GM23338 (cell line): Measurements from ENCODE around the gene MTPN. TPM values are rescaled to one million over a fixed set of nuclear protein-coding genes. Genes with fewer than 3 reads are reported as not detected.

Source experiments
- ATAC-seq: fragments of 200-7000 bp; cut with Tn5 transposase; 3 replicates; pipeline ENCODE4 v1.9.1; 2020
- DNase-seq: peaks from one replicate; pipeline ENCODE4 v3.0.0-alpha.2; 2015; ENCODE audit warnings: low spot score
- H2AFZ ChIP-seq: fragments of 200-600 bp; sonication (generic); 2 replicates; pipeline ENCODE4 v1.8.0; 2016; ENCODE audit warnings: antibody characterized with exemption, mild to moderate bottlenecking, moderate library complexity
- H3F3A ChIP-seq: fragments of 200-600 bp; sonication (generic); replicated peaks from 2 replicates; pipeline ENCODE4 v1.8.0; 2017; ENCODE audit warnings: antibody characterized with exemption, mixed run types, low read depth
- H3K27ac ChIP-seq: fragments of 200-600 bp; sonication (generic); 2 replicates; pipeline ENCODE4 v1.6.1; 2016; ENCODE audit warnings: low read depth
- H3K27me3 ChIP-seq: fragments of 200-600 bp; sonication (generic); 2 replicates; pipeline ENCODE4 v1.8.0; 2016; ENCODE audit warnings: mild to moderate bottlenecking, mixed run types, moderate library complexity; ENCODE audit not compliant: insufficient read depth
- H3K36me3 ChIP-seq: fragments of 200-600 bp; sonication (generic); 2 replicates; pipeline ENCODE4 v1.8.0; 2016; ENCODE audit warnings: mild to moderate bottlenecking; ENCODE audit not compliant: insufficient read depth
- H3K4me1 ChIP-seq: fragments of 200-600 bp; sonication (generic); 2 replicates; pipeline ENCODE4 v1.8.0; 2016; ENCODE audit warnings: mild to moderate bottlenecking, moderate library complexity; ENCODE audit not compliant: insufficient read depth
- H3K4me2 ChIP-seq: fragments of 200-600 bp; sonication (generic); 2 replicates; pipeline ENCODE4 v1.7.1; 2017; ENCODE audit warnings: mixed run types
- H3K4me3 ChIP-seq: fragments of 200-600 bp; sonication (generic); 2 replicates; pipeline ENCODE4 v1.6.1; 2016; ENCODE audit warnings: mixed run types
- H3K79me2 ChIP-seq: fragments of 200-600 bp; sonication (generic); replicated peaks from 2 replicates; pipeline ENCODE4 v1.8.0; 2017; ENCODE audit warnings: mild to moderate bottlenecking; ENCODE audit not compliant: insufficient read depth
- H3K9me2 ChIP-seq: fragments of 200-600 bp; sonication (generic); 2 replicates; pipeline ENCODE4 v1.8.0; 2017; ENCODE audit not compliant: insufficient read depth
- H4K20me1 ChIP-seq: fragments of 200-600 bp; sonication (generic); replicated peaks from 2 replicates; pipeline ENCODE4 v1.8.0; 2017; ENCODE audit warnings: mild to moderate bottlenecking; ENCODE audit not compliant: insufficient read depth
- H3K27ac Mint-ChIP-seq: 2 replicates; pipeline ENCODE4 v1.8.0; 2020; ENCODE audit warnings: inconsistent platforms, mild to moderate bottlenecking, moderate library complexity, mixed read lengths
- H3K27me3 Mint-ChIP-seq: 3 replicates; pipeline ENCODE4 v1.8.0; 2022; ENCODE audit warnings: low read depth, mild to moderate bottlenecking, moderate library complexity, mixed read lengths, inconsistent platforms; ENCODE audit not compliant: insufficient read depth, poor library complexity
- H3K36me3 Mint-ChIP-seq: 3 replicates; pipeline ENCODE4 v1.8.0; 2021; ENCODE audit warnings: low read depth, mild to moderate bottlenecking, inconsistent platforms, moderate library complexity, mixed read lengths
- H3K4me1 Mint-ChIP-seq: 3 replicates; pipeline ENCODE4 v1.8.0; 2020; ENCODE audit warnings: mild to moderate bottlenecking, inconsistent platforms, mixed read lengths
- H3K4me3 Mint-ChIP-seq: 3 replicates; pipeline ENCODE4 v1.8.0; 2021; ENCODE audit warnings: moderate library complexity, mild to moderate bottlenecking, inconsistent platforms, mixed read lengths
- H3K9me3 Mint-ChIP-seq: 3 replicates; pipeline ENCODE4 v1.8.0; 2020; ENCODE audit warnings: moderate library complexity, mild to moderate bottlenecking, inconsistent platforms, mixed read lengths
- CREB1 ChIP-seq: fragments of 250-450 bp; sonication (Bioruptor Pico); IDR thresholded peaks from 2 replicates; pipeline ENCODE4 v1.5.0; 2020; ENCODE audit warnings: low read depth, mild to moderate bottlenecking, moderate library complexity
- EZH2 ChIP-seq: fragments of 200-600 bp; sonication (generic); IDR thresholded peaks from one replicate; pipeline ENCODE4 v1.8.0; 2017; ENCODE audit warnings: antibody characterized with exemption, mild to moderate bottlenecking, low read depth; ENCODE audit not compliant: unreplicated experiment
- EZH2phosphoT487 ChIP-seq: fragments of 200-600 bp; sonication (generic); IDR thresholded peaks from one replicate; pipeline ENCODE4 v1.8.1; 2018; ENCODE audit warnings: antibody characterized with exemption; ENCODE audit not compliant: unreplicated experiment
- JUNB ChIP-seq: IDR thresholded peaks from one replicate; pipeline ENCODE4 v1.6.1; 2016; ENCODE audit warnings: antibody characterized with exemption; ENCODE audit not compliant: unreplicated experiment
- NANOG ChIP-seq: IDR thresholded peaks from 2 replicates; pipeline ENCODE4 v1.6.1; 2016; ENCODE audit warnings: antibody characterized with exemption, borderline replicate concordance
- POLR2AphosphoS5 ChIP-seq: IDR thresholded peaks from 2 replicates; pipeline ENCODE4 v1.6.1; 2016; ENCODE audit warnings: antibody characterized with exemption, low read depth
- STAT1 ChIP-seq: IDR thresholded peaks from one replicate; pipeline ENCODE4 v1.6.1; 2016; ENCODE audit warnings: antibody characterized with exemption; ENCODE audit not compliant: unreplicated experiment
- ZNF114 ChIP-seq: fragments of 250-450 bp; sonication (Bioruptor Pico); IDR thresholded peaks from 2 replicates; pipeline ENCODE4 v1.5.0; 2020; ENCODE audit warnings: mild to moderate bottlenecking, moderate library complexity
- ZNF331 ChIP-seq: fragments of 250-450 bp; sonication (Bioruptor Pico); IDR thresholded peaks from 2 replicates; pipeline ENCODE4 v1.5.0; 2020; ENCODE audit warnings: low read depth, mild to moderate bottlenecking, moderate library complexity
- polyA plus RNA-seq: library from polyadenylated mRNA; unstranded; fragments of >200 nt; fragmentation: Nextera tagmentation; extraction: Ambion mirVana; gene quantifications from 2 replicates; pipeline ENCODE4 v1.2.1, GENCODE V29; 2016
- total RNA-seq: library from RNA; depleted of rRNA; stranded (reverse); fragments of >200 nt; shearing (Covaris generic); gene quantifications from 2 replicates; pipeline ENCODE4 v1.2.3, GENCODE V29; 2014
- TF ChIP-seq, protein P1 (sequence below): IDR thresholded peaks from one replicate; pipeline ENCODE4 v1.6.1; 2018; ENCODE audit warnings: antibody characterized with exemption; ENCODE audit not compliant: unreplicated experiment
- TF ChIP-seq, protein P2 (sequence below): IDR thresholded peaks from 2 replicates; pipeline ENCODE4 v1.6.1; 2016; ENCODE audit warnings: antibody characterized with exemption

Gene MTPN
- total and polyA plus RNA-seq, 2 experiments from 2014 or later: 87.7 to 90.3 TPM

DNA sequence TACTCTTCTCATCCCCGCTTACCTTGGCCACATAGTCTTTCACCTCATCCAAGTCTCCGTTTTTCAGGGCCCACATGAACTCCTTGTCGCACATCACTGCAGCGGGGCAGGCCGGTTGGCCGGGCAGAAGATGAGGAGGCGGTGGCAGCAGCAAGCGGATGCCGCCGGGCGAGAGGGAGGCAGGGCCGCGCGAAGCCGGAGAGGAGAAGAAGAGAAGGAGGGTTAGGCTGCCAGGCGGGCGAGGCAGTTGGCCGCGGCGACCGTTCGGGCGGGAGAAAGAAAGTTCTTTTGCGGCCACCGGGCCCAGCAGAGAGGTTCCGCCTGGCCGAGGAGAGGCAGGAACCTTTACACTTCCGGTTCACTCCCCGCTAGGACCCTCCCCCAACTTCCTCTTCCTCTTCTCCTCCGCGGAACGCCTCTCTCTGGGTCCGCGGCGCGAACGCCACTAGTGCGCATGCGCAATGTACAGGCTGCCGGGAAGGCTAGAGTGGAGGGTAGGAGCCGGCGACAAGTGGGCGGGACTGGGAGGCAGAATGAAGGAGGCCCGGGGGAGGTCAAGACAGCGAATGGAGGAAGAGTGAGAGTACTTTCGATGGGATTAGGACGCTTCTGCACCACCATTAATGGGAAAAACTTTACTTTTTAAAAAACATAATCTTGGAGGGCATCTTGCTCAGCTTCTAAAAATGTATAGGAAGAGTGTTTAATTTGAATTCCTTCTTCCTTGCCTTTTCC lies at the start of gene MTPN (continued):
- TF ChIP-seq ZNF331 (CRISPR knock-in tag): no peak

DNA sequence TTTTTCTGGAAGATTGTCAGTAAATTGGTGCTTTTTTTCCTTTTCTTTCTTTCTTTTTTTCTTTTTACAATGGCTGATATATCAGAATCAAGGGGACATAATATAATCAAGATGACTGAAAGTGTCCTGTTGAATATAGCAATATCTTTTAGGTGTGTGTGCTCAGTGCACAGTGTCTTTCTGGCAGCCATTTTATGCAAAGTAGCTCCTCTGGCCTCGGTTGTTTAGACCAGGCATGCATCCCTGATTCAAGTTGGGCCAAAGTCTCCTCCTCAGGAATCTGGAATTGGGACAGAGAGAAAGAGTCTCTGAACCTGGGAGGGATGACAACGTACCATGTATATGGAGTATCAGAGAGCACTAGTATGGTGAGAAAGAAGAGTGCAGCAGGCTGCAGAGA lies 49.0 kb upstream of the MTPN start:
- H3K27me3 Mint-ChIP-seq: peaks cover 2% of the 10 kb centered on the region
- ATAC-seq (no peak), DNase-seq (no peak)
- H3K4me1 Mint-ChIP-seq: no peaks in the 10 kb centered on the region
- no peaks in the 10 kb centered on the region for H3K9me3 Mint-ChIP-seq
- Histone ChIP-seq H3K27me3 (no peaks in the 10 kb centered on the region), H3K27ac (no peak overlapping the region), H3K4me1 (no peaks in the 10 kb centered on the region), H3F3A (no peaks in the 10 kb centered on the region), H3K4me2 (no peak overlapping the region), H3K9me2 (no peaks in the 10 kb centered on the region; the same call in none of the 2 replicates), H3K36me3 (no peaks in the 10 kb centered on the region), H3K79me2 (no peaks in the 10 kb centered on the region), H4K20me1 (no peaks in the 10 kb centered on the region), H2AFZ (no peak overlapping the region), H3K4me3 (no peak overlapping the region)
- H3K27ac Mint-ChIP-seq: no peak overlapping the region
- H3K36me3 Mint-ChIP-seq: no peaks in the 10 kb centered on the region
- H3K4me3 Mint-ChIP-seq: no peak overlapping the region
- no peak for TF ChIP-seq JUNB
- no peak for TF ChIP-seq CREB1 (CRISPR knock-in tag)
- TF ChIP-seq ZNF114 (CRISPR knock-in tag): no peak
- no peak for TF ChIP-seq EZH2
- TF ChIP-seq, protein P1, sequence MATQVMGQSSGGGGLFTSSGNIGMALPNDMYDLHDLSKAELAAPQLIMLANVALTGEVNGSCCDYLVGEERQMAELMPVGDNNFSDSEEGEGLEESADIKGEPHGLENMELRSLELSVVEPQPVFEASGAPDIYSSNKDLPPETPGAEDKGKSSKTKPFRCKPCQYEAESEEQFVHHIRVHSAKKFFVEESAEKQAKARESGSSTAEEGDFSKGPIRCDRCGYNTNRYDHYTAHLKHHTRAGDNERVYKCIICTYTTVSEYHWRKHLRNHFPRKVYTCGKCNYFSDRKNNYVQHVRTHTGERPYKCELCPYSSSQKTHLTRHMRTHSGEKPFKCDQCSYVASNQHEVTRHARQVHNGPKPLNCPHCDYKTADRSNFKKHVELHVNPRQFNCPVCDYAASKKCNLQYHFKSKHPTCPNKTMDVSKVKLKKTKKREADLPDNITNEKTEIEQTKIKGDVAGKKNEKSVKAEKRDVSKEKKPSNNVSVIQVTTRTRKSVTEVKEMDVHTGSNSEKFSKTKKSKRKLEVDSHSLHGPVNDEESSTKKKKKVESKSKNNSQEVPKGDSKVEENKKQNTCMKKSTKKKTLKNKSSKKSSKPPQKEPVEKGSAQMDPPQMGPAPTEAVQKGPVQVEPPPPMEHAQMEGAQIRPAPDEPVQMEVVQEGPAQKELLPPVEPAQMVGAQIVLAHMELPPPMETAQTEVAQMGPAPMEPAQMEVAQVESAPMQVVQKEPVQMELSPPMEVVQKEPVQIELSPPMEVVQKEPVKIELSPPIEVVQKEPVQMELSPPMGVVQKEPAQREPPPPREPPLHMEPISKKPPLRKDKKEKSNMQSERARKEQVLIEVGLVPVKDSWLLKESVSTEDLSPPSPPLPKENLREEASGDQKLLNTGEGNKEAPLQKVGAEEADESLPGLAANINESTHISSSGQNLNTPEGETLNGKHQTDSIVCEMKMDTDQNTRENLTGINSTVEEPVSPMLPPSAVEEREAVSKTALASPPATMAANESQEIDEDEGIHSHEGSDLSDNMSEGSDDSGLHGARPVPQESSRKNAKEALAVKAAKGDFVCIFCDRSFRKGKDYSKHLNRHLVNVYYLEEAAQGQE: no peak
- no peak for TF ChIP-seq EZH2phosphoT487
- TF ChIP-seq STAT1: no peak

DNA sequence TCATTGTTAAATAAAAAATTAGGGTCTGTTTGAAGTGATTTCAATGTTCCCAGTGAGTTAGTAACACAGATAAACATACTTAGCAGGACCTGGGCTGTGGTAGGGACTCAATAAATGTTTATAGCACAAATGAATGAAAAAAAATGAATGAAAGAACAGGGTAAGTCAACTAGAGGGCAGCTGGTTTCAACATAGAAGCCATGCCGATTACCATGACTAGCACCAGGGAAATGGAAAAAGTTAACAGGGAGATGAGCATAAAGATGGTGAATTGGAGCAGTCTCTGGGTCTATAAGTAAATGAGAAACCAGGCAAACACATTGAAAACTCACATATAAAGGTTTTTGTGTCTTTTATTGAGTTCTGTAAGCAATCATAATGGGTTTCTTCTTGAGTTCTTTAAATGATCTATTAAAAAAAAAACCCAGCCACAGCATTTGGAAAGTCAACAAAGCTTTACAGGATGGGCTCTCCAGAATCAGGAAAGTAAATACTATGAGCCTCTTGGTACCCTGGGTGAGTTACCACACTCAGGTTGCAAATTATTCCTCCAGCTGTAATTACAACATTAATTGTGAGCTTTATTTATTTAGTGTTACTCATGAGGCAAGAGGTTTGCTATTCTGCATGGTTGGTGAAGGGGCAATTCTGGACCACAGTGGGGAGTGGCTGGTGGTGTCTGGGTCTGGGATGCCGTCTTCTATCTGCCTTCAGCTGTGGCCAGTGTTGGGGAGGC lies 46.1 kb upstream of the MTPN start:
- no peak overlapping the region for H3K27ac Mint-ChIP-seq
- Histone ChIP-seq H3K4me1 (no peaks in the 10 kb centered on the region), H3K9me2 (no peaks in the 10 kb centered on the region; the same call in none of the 2 replicates), H3K36me3 (no peaks in the 10 kb centered on the region), H2AFZ (no peak overlapping the region), H3K27me3 (no peaks in the 10 kb centered on the region), H4K20me1 (no peaks in the 10 kb centered on the region), H3K79me2 (no peaks in the 10 kb centered on the region), H3K4me2 (no peak overlapping the region), H3K27ac (no peak overlapping the region), H3K4me3 (no peak overlapping the region), H3F3A (no peaks in the 10 kb centered on the region)
- peaks cover 2% of the 10 kb centered on the region for H3K27me3 Mint-ChIP-seq
- no peaks in the 10 kb centered on the region for H3K4me1 Mint-ChIP-seq
- TF ChIP-seq POLR2AphosphoS5: no peak
- TF ChIP-seq, protein P2, sequence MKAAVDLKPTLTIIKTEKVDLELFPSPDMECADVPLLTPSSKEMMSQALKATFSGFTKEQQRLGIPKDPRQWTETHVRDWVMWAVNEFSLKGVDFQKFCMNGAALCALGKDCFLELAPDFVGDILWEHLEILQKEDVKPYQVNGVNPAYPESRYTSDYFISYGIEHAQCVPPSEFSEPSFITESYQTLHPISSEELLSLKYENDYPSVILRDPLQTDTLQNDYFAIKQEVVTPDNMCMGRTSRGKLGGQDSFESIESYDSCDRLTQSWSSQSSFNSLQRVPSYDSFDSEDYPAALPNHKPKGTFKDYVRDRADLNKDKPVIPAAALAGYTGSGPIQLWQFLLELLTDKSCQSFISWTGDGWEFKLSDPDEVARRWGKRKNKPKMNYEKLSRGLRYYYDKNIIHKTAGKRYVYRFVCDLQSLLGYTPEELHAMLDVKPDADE: no peak
- no peak for TF ChIP-seq ZNF114 (CRISPR knock-in tag)
- TF ChIP-seq NANOG: no peak
- no peak for TF ChIP-seq EZH2
- no peak for TF ChIP-seq EZH2phosphoT487
- ATAC-seq (no peak), DNase-seq (no peak)
- H3K4me3 Mint-ChIP-seq: no peak overlapping the region
- H3K9me3 Mint-ChIP-seq: no peaks in the 10 kb centered on the region
- no peaks in the 10 kb centered on the region for H3K36me3 Mint-ChIP-seq
